HG03025 (cell line): ENCODE measurements around the gene CTBP1.
"Not testable (repeated sequence)": the region's sequence is repeated elsewhere in the genome, so short reads cannot be mapped to it uniquely, and the experiment has no call there.

ENCODE experiments used
- ATAC-seq: cut with Tn5 transposase; IDR thresholded peaks from one replicate; pipeline ENCODE4 v1.9.1; 2021; ENCODE audit warnings: mild to moderate bottlenecking, moderate library complexity; ENCODE audit not compliant: unreplicated experiment, low FRiP score

Gene CTBP1

GRCh38 chr4:1239950-1240307 is 9.0 kb downstream of the CTBP1 start:
- no peak for ATAC-seq

- ATAC-seq: no peak
These were observed 9.6 kb downstream of the CTBP1 start for GRCh38 chr4:1239141-1239949.

- no peak for ATAC-seq
These were observed 10.3 kb downstream of the CTBP1 start for GRCh38 chr4:1238676-1239000.

- ATAC-seq: no peak
These were observed 10.8 kb downstream of the CTBP1 start for GRCh38 chr4:1237981-1238675.

- not testable (repeated sequence) for ATAC-seq
These were observed 11.7 kb downstream of the CTBP1 start for GRCh38 chr4:1237261-1237660.

GRCh38 chr4:1236836-1237235 is 12.1 kb downstream of the CTBP1 start:
- not testable (repeated sequence) for ATAC-seq

- ATAC-seq: no peak
These were observed 12.8 kb downstream of the CTBP1 start for GRCh38 chr4:1236103-1236641.

- no peak for ATAC-seq
These were observed 13.4 kb downstream of the CTBP1 start for GRCh38 chr4:1235381-1236102.

- no peak for ATAC-seq
These were observed 14.1 kb downstream of the CTBP1 start for GRCh38 chr4:1234811-1235292.

- no peak for ATAC-seq
These were observed 14.6 kb downstream of the CTBP1 start for GRCh38 chr4:1234309-1234695.

- no peak for ATAC-seq
These were observed 15.2 kb downstream of the CTBP1 start for GRCh38 chr4:1233641-1234308.

- no peak for ATAC-seq
These were observed 16.0 kb downstream of the CTBP1 start for GRCh38 chr4:1232661-1233621.

GRCh38 chr4:1231637-1232360 is 17.1 kb downstream of the CTBP1 start:
- ATAC-seq: no peak

- ATAC-seq: no peak
These were observed 17.8 kb downstream of the CTBP1 start for GRCh38 chr4:1230971-1231636.

GRCh38 chr4:1230316-1230715 is 18.6 kb downstream of the CTBP1 start:
- ATAC-seq: no peak

- no peak for ATAC-seq
These were observed 19.6 kb downstream of the CTBP1 start for GRCh38 chr4:1229117-1229849.

GRCh38 chr4:1227816-1228215 is 21.1 kb downstream of the CTBP1 start:
- no peak for ATAC-seq

- ATAC-seq: no peak
These were observed 22.3 kb downstream of the CTBP1 start for GRCh38 chr4:1226598-1226997.
